Epithelial cell of alveolus of lung (primary cell): ENCODE measurements around the gene TENT5C. TPM values are rescaled to one million over a fixed set of nuclear protein-coding genes. Genes with fewer than 3 reads are reported as not detected.

Experiments
- total RNA-seq: library from RNA; depleted of rRNA; stranded (reverse); fragments of >200 nt; gene quantifications from 2 replicates; pipeline ENCODE4 v1.2.1, GENCODE V29; 2015

The TENT5C gene
- total RNA-seq: 0.08 and 0.78 TPM in 2 replicates

DNA sequence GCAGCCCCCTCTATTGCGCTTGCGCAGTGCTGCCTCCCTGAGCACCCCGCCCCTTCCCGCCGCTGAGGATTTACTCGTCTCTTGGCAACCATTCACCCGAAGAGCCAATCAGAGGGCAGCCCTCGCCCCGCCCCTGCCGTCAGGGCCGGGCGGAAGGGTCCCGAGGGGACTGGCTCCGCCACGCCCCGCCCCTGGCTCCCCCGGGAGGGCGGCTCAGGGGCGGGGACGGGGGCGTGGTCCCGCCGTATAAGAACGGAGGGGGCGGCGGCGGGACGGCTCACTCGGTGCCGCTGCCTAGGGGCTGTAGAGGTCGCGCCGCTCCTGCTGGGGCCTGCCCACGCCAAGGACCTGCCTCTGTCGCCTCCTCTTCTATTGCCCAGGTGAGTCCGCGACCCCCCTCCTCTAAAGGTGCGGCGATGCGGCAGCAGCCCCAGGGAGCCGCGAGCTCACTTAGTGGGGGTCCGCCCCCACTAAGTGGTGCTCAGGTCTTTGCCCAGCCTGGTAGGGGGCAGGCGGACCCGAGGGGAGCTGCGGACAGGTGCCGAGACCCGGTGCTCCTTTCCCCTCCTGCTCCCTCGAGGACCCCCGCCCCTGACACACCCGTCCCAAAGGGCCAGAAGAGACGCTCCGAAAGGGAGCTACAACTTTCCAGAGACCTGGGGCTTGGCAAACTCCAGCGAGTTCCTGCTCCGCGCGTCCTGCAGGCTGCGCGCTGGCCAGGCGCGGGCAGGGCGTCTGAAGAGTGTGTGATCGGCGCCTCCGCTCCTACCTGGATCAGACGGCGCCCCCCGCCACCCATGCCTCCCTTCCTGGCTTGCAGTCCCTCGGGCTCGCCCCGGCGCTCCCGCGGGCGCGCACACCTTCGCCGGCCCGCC is at the start of gene TENT5C:
TENT5C (plus strand) TSS at position 275 of the 875 bp plus-strand sequence. CDS start 16,821 bp downstream, outside the sequence.

Other genes with a start within 250 kb of the TENT5C start
- gene MAN1A2, start 238.6 kb upstream of the TENT5C start, total RNA-seq: 25.6 and 28.8 TPM in 2 replicates